ENCODE data around the gene HRK.
"Not testable (repeated sequence)": the region's sequence is repeated elsewhere in the genome, so short reads cannot be mapped to it uniquely, and the experiment has no call there.

DNA sequence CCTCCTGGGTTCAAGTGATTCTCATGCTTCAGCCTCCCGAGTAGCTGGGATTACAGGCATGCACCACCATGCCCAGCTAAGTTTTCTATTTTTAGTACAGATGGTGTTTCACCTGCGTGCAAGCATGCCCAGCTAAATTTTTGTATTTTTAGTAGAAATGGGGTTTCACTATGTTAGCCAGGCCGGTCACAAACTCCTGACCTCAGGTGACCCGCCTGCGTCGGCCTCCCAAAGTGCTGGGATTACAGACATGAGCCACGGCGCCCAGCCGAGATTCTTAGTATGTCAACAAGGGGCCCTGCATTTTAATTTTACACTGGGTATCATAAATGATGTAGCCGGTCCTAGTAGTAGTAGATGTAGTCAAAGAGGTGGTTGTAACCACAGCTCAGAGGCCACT lies 66.5 kb downstream of the HRK start:
- TF ChIP-seq CTCF (conservative IDR thresholded peaks at IDR 0.05; ENCODE audit: low read depth, low read length); SMC3 (IDR thresholded peaks at IDR 0.05; ENCODE audit: low read depth, low read length); RAD21 (IDR thresholded peaks at IDR 0.05; ENCODE audit: low read length); CHD1 (IDR thresholded peaks at IDR 0.05; ENCODE audit: low read depth, low read length); POLR2A (IDR thresholded peaks at IDR 0.05; ENCODE audit: low read depth, low read length); MAFK (IDR thresholded peaks at IDR 0.05; ENCODE audit: low read depth, low read length); RFX5 (IDR thresholded peaks at IDR 0.05; ENCODE audit: low read depth, low read length); BHLHE40 (IDR thresholded peaks at IDR 0.05; ENCODE audit: low read depth, low read length); RCOR1 (IDR thresholded peaks at IDR 0.05; ENCODE audit: insufficient replicate concordance, low read length): not testable (repeated sequence)
- TF ChIP-seq, protein P1, sequence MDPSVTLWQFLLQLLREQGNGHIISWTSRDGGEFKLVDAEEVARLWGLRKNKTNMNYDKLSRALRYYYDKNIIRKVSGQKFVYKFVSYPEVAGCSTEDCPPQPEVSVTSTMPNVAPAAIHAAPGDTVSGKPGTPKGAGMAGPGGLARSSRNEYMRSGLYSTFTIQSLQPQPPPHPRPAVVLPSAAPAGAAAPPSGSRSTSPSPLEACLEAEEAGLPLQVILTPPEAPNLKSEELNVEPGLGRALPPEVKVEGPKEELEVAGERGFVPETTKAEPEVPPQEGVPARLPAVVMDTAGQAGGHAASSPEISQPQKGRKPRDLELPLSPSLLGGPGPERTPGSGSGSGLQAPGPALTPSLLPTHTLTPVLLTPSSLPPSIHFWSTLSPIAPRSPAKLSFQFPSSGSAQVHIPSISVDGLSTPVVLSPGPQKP (IDR thresholded peaks at IDR 0.05; ENCODE audit: borderline replicate concordance, low read depth, low read length), result not testable (repeated sequence)

Data from IMR-90 (cell line).